NCI-H1930 (cell line): ENCODE results near the gene NEB.

Experiments
- DNase-seq, 2 experiments: peaks; one replicate each; lab custom pipeline; 2025; lab: John Stamatoyannopoulos, UW

Gene NEB

DNA sequence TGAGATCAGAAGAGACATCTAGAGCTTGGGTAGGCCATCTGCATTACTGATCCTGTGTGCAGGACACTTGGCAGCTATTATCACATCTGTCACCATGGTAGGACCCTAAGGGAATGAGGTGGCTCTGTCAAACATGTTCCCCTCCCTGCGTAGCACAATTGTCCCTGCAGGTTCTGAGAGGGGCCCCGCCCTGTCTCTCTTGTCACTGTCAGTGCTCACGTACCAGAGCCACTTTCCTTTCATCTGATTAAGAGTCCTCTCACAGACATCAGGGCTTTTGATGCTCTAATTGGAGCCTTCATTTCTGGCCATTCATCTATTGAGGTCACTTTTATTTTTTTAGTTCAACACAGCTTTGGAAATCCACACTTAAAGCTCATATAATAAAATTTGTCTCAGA, 38.5 kb downstream of the NEB start:
- no peak for DNase-seq

DNA sequence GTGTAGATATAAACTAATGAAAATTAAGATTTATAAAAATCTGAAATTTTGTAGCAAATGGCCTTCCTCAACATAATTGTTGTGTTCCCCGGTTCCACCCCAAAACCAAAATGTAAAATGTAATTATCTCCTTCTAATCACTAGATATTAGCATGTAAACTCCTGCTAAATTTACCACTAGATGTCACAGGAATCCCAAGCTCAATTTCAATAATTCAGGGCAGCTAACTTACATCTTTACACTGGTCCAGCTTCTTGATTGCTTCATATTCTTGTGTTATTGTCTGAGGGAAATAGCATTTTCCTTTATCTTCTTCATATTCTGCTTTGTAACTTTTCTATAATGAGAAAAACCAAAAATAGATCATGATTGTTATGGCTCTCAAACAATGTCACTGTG, 42.6 kb downstream of the NEB start:
- DNase-seq, result no peak

DNA sequence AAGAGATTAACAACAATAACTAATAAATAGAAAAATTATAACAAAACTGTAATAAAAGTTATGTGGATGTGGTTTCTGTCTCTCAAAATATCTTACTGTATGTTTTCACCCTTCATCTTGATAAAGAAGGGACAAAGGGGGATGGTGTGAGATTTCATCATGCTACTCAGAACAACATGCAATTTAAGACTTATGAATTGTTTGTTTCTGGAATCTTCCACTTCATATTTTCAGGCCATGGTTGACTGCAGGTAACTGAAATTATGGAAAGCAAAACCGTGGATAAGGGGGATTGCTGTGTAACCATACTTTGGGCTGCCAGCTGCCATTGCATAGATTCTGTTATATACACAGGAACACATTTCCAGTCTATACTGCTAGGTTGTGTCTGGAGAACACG, 45.6 kb downstream of the NEB start:
- no peak for DNase-seq

DNA sequence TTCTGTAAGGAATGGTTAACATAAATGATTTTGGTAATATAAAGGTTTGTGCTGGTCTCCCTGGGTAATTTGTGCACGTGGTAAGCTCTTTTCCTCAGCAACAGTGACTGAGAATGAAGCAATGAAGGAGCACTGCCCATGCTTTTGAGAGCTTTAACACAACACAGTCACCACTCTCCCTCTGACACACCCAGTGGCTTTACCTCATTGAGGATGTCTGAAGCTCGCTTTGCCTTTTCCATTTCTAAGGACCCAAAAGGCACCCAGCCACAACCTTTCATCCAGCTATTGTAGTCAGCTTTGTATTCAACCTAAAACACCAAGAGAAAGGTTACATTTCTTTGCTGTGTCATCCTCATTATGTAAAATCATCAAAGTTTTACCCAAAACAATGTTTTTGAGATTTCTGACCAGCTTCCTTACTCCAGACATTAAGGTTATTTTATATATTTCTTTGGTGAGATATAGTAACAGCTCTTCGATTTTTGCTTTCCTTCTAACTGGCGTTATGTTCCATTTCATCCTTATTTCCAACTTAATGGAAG, 51.7 kb downstream of the NEB start:
- DNase-seq, result no peak

GRCh38 chr2:151681051-151681450, 53.2 kb downstream of the NEB start:
- DNase-seq, result no peak

DNA sequence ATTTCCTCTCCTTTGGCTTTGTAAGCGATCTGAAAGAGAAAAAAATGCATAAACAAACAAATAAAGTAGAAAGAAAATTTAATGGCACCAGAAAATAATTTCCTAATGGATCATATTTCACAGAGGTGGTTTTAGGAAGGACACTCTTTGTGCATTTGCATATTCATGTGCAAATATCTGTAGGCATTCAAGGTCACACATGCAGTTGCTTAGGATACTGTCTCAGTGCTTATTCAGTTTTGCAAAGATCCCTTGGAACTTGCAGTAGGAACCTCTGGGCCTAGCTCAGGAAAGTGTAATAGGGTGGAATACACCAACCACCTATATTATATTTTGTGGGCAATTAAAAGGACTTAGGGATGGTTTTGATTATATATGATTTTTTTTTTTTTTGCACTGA, 54.3 kb downstream of the NEB start:
- DNase-seq, result no peak

DNA sequence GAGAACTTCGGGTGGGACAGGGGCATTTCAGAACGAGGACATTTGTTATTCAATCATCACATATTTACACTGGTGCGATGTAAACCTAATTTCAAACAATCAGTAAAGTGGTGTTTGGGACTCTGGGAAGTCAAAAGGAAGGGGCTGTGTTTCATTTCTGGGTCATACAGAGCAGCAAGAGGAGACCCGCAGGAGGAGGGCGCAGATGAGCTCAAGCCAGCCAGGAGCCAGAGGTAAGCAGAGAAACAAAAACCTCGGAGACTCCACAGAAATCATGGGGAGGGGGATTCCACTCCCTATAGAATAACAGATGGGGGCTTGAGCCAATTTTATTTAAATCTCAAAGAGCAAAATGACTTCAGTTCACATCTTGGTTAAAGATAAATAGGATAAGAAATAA, 55.4 kb downstream of the NEB start:
- no peak for DNase-seq

GRCh38 chr2:151673016-151673415, 61.3 kb downstream of the NEB start:
- DNase-seq, result no peak

GRCh38 chr2:151672277-151672676, 62.0 kb downstream of the NEB start:
- DNase-seq, result peak in 1 of 2 experiments; percentile 8

- no peak for DNase-seq
Observed at GRCh38 chr2:151670846-151671597, 63.3 kb downstream of the NEB start.

GRCh38 chr2:151670346-151670745, 63.9 kb downstream of the NEB start:
- DNase-seq, result no peak

DNA sequence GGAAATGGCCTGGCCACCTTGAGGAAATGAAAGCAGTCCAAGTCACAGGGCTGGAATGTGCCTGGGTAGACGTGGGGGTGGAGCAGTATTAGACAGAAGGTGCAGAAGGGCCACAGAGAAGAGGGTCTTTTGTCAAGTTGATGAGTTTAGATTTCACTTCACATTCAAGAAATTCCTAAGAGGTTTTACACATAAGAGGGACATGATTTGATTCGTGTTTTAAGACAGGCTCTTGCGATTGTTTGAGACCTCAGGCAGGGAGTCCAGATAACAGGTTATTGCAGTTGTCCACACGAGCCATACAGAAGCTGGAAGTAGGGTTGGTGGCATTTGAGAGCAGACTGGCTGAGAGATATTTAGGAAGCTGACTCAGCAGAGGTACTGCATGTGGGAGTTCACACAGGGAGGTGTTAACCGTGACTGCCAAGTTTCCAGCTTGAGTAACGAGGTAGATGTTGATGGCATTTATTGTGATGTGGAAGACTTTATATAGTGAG, 64.6 kb downstream of the NEB start:
- DNase-seq, result no peak

GRCh38 chr2:151668737-151669136, 65.5 kb downstream of the NEB start:
- no peak for DNase-seq

DNA sequence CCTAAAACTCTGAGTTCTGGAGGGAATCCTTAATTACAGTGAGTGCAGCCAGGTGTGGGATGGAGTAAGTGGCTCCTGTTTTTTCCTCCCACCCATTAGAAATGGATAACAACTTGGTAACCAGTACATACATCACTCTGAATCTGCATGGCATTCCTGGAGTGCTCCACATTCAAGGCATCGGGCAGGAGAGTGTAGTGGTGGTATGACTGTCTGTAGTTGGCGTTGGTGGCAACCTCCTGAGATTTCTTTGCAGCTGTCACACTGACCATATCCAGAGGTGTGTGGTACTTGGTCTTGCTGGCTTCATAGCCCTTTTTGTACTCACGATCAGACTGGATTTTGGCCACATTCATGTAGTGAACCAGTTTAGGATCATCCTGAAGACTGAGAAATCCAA, 68.3 kb downstream of the NEB start:
- DNase-seq, result no peak

DNA sequence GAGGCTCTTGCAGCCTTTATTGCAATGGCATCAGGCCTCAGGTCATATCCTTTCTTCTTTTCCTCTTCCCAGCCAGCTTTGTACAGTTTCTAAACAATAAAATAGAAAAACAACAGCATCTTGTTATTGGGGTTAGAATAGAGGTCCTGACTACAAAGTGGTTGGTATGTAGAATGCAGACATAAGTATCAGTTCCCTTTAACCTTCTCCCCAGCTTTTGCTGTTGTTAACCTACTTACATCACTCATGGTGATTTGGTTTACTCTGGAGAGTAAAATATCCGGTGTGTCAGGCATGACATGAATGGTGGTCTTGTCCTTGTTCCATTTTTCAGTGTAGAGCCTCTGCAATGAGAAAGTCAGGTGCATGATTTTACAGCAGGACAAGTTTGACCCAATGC, 69.8 kb downstream of the NEB start:
- DNase-seq, result no peak

- DNase-seq, result no peak
Observed at GRCh38 chr2:151661625-151662024, 72.7 kb downstream of the NEB start.

DNA sequence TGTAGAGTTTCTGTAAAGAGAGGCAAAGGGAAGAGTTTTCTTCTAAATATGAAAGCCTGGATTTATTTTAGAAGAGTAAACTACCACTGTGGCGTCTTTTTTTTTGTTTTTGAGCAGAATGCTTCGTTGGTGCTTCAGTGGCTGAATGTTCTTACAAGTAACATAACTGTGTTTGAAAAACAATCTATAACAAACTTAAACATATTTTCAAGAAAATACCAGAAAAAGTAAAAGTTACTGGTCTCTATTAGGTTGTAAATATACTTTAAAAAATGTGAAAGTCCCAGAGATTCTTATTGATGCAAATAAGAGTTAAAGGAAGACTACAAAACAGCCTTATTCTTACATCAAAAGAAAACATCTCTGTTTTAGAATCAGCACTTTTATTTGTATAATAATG, 76.2 kb downstream of the NEB start:
- no peak for DNase-seq

- DNase-seq, result no peak
Observed at GRCh38 chr2:151657667-151658076, 76.6 kb downstream of the NEB start.

DNA sequence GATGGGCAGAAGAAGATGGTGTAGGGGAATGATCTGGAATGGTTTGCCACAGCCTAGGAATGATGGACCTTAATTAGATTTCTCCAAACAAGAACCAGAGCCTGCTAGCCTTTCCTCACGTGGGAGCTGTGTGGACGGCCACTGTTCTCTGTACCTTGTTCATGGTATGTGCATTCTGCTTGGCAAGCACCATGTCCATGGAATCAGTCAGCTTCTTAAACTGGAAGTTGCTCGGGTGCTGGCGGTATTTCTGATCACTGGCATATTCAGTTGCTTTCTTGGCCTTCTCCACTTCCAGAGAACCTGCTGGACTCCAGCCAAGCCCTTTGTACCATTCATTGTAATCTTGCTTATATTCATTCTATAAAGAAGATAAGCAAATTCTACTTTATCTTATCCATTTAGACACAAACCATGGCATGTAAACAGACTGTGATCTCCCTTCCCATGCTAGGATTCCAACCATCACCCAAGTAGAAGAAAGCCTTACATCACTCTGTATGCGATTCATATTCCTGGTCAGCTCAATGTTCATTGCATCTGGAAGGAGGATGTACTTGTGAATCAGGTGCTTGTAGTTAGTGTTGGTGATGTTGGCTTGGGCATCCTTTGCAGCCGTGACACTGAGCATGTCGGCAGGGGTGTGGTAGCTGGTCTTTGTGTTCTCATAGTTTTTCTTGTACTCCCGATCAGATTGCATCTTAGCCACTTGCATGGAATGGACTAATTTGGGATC, 78.4 kb downstream of the NEB start:
- DNase-seq, result no peak

GRCh38 chr2:151654891-151655290, 79.4 kb downstream of the NEB start:
- no peak for DNase-seq

DNA sequence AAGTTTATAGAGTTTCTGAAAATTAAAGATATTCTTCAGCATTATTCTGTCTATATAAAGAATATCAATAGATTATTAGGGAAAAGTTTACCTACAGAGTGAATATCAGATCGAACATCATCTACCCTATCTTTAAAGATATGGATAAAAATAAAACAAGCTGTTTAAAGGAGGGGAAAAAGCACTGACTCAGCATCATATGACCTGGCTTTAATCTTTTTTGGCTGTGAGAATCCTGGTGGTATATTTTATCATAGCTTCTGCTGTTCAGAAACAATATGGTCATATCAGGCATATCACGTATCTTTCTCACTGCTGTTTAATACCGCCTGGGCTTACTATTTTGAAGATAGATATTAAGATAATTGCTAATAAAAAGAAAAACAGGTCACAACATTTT, 80.2 kb downstream of the NEB start:
- no peak for DNase-seq

DNA sequence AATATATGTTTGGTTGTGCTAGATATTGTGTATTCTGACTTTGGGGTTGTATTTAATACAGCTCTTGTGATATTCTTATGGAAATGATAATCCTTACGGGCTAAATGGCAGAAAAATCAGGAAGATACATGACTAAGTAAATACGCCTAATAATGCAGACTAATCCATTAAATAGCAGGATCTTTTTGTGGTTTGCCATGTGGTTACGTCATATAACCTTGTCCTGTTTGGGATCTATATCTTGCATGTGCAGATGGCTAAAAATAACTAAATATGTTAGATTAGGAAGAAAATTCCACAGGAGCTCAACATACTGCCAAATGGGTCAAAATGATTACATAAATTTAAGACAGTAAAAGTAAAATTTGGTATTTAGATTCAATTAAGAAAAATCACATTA, 83.0 kb downstream of the NEB start:
- no peak for DNase-seq

DNA sequence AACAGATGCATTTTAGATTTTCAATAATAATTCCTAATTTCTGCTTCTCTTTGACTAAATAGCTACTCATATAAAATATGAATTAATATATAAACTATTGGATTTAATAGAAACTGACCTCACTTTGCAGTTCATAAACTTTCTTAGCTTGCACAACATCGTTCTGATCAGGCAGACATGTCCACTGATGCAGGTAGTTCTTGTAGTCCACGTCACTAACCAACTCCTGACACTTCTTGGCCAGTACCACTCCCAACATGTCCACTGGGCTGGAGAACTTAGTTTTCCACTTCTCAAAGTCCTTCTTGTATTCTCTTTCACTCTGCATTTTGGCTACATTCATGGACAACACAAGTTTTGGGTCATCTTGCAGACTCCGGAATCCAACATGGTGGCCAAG, 83.8 kb downstream of the NEB start:
- DNase-seq, result no peak
